GM18868 (cell line): ENCODE results near the gene SEMA6B.

Source experiments
- ATAC-seq: cut with Tn5 transposase; IDR thresholded peaks from one replicate; pipeline ENCODE4 v1.9.1; 2021; ENCODE audit warnings: mild to moderate bottlenecking, moderate library complexity; ENCODE audit not compliant: unreplicated experiment

Gene SEMA6B

DNA sequence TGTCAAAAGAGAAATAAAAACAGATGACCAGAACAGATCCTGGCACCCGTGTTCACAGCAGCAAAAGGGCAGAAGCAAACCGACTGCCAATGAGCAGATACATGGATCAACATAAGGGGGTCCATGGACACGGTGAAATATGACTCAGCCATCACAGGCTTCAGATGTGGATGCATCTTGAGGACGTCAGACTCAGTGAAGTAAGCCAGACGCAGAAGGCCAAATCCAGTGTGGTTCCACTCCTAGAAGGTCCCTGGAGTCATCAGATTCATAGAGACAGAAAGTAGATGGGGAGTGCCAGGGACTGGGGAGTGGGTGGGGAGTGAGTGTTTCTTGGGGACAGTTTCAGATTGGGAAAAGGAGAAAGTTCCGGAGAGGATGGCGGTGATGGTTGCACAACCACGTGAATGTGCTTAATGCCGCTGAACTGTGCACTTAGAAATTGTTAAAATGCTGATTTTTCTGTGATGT, 28.8 kb upstream of the SEMA6B start:
- no peak for ATAC-seq

DNA sequence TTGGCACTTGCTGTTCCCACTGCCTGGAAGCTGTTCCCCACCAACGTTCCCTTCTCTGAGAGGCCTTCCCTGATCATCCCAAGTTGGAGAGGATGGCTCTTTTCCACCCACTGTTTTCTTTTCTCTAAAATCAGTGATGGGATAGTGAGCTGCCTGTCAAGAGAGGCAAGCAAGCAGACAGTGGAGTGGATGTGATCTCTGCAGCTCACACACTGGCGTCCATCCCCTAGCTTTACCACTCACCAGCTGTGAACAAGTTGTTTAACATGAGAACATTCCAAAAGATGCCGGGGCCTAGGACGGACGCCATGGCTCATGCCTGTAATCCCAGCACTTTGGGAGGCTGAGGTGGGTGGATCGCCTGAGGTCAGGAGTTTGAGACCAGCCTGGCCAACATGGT, 28.0 kb upstream of the SEMA6B start:
- ATAC-seq = no peak

GRCh38 chr19:4586691-4587090, 27.2 kb upstream of the SEMA6B start:
- ATAC-seq = no peak

- no peak for ATAC-seq
Observed at GRCh38 chr19:4586245-4586644, 26.8 kb upstream of the SEMA6B start.

- no peak for ATAC-seq
Observed at GRCh38 chr19:4585556-4585955, 26.1 kb upstream of the SEMA6B start.

GRCh38 chr19:4584670-4585460, 25.4 kb upstream of the SEMA6B start:
- ATAC-seq = no peak

DNA sequence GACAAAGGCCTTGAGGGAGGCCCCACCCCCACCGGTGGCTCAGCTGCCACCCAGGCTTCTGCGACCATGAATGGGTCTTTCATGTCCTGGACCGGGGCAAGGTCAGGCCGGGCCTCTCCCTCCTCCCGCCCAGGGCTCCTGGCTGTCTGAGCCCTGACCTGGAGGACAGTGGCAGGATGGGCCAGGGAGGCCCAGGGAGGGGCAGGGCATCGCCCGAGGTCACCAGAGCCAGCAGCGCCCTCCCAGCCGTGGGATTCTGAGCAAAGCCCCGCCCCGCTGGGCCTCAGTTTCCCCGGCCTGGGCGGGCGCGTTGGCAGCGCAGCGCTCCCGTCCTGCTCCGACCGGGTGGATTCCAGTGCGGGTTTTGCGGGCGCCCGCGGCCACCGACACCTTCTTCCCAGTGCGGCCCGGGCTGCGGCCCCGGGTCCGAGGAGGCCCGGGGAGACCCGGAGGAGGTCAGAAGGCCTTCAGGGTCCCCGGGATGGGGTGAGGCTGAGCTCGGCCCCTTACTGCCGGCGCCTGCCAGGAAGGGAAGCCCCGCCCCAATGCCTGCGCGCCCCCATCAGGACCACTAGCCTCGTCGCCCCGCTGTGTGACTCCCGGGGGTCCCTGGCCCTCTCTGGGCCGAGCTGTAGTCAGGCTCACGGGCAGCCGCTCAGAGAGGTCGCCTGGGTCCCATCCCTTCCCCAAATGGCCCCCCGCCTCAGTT, 24.6 kb upstream of the SEMA6B start:
- ATAC-seq = no peak

GRCh38 chr19:4582980-4583842, 23.7 kb upstream of the SEMA6B start:
- no peak for ATAC-seq

DNA sequence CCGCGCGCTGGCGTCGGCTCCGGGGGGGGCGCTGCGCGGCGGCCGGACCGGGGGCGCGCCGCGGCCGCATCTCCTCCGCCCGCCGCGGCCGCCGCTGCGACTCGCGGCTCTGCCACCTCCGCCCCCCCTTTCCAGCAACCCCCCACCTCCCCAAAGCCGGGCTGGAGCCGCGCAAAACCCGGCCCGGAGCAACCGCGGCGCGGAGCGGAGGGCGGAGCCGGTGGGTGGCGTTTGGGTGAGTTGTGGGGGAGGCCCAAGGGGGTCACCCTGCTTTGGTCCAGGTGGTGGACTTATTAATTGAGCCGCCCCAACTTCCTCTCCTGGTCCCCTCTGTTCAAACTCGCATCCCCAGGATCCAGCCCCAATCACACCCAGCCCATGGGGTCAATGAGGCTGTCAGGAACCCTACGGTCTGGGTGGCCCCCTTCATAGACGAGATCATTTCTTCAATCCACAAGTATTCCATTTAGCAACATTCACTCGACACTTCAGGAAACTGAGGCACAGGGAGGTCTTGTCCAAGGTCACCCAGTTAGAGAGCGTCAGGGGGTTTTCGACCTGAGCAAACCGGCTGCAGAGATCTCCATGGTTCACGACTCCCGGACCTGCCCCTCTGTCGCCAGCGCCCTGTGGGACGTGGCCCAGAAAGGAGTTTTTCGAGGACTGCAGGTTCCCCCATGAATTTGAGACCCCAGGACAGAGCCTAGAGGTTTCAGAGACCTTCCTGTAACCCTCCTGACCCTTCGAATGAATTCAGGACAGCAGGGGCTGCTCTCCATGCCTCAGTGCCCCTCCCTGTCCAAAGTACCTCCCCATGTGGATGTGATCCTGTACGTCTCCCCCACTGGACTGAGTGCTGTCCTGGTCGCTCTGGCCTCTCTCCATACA, 22.4 kb upstream of the SEMA6B start:
- ATAC-seq = no peak

- no peak for ATAC-seq
Observed at GRCh38 chr19:4580961-4581665, 21.6 kb upstream of the SEMA6B start.

- no peak for ATAC-seq
Observed at GRCh38 chr19:4580021-4580901, 20.8 kb upstream of the SEMA6B start.

DNA sequence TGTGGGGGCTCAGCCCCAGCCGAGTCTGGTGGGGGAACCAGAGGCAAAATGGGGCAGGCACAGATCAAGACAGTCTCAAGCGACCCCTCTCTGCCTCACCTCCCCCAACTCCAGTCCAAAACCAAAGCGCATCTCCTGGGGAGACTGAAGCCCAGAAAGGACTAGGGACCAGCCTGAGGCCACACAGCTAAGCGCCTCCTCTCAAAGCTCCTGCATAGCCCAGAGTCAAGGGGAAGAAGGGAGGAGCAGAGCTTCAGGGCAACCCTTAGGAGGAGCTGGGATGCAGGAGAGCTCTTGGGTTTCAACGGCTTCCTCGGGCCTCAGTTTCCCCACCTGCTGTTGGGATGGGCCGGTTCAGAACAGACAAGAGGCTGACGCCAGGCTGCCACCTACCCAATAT, 19.9 kb upstream of the SEMA6B start:
- no peak for ATAC-seq

DNA sequence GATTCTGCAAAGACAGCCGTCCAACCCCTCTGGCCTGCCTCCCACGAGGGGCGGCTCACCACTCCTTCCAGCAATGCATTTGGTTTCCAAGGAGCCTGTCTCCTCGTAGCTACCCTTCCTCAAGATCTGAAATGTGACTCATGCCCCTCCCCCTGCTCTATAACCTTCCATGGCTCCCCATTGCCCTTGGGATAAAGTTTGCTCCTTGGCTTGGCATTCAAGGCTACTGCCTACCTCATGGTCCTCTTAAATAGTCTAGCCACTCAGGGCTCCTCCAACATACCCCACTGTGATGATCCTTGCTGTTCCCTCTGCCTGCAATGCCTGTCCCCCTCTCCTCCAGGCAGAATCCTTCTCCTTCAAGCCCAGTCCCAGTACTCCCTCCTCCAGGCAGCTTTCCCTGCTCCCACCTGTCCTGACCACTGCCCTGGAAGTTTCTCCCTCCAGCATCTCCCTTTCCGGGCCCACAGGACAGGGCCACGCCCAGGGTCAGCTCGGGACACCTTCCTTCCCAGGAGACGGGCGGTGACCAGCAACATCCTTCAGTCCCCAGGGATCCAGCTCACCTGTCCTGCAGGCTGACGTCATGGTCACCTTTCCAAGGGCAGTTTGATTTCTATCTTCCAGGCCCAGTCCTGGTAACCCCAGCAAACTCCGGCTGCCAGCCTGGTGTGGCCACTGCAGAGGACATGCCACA, 19.2 kb upstream of the SEMA6B start:
- no peak for ATAC-seq

- ATAC-seq = no peak
Observed at GRCh38 chr19:4577020-4577782, 17.7 kb upstream of the SEMA6B start.

- no peak for ATAC-seq
Observed at GRCh38 chr19:4576016-4576933, 16.8 kb upstream of the SEMA6B start.

DNA sequence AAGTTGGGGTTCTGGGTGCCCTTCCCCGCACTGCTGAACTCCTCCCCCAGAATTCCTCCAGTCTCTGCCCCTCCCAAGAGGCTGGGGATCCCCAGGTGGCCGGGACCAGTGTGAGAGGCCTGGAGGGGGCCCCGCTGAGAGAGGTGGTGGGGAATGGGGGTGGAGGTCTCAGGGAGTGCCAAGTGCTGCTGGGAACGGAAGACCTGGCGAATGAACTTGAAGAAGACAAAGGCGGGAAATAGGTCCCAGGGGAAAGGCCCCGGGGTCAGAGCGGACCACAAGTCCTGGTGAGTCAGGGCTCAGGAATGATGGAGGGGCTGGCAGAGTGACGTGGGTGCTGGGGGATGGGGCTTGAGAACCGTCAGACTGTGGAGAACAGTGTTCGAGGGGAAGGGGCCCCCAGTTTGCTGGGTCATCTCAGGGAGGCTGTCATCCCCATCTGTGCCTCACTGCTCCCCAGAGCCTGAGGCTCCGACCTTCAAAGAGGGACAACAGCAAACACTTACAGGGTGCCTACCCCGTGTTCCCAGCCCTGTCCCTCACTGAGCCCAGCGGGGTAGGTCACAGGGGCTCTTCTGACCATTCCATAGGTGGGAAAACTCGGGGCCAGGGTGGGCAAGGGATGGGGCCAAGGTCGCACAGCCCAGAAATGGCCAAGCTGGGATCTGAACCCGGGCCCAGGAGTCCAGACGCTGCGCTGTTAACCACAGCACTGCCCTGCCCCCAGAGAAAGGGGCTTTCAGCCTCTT, 16.0 kb upstream of the SEMA6B start:
- no peak for ATAC-seq
